GM21423 (cell line): ENCODE measurements around the gene KCNQ1.

ENCODE experiments used
- ATAC-seq: cut with Tn5 transposase; IDR thresholded peaks from one replicate; pipeline ENCODE4 v1.9.1; 2021; ENCODE audit warnings: mild to moderate bottlenecking, moderate library complexity; ENCODE audit not compliant: unreplicated experiment

KCNQ1 gene

GRCh38 chr11:2542406-2542805 is 97.6 kb downstream of the KCNQ1 start:
- ATAC-seq: no peak

GRCh38 chr11:2547806-2548205 is 103.0 kb downstream of the KCNQ1 start:
- ATAC-seq: no peak

- ATAC-seq: no peak
These were observed 103.8 kb downstream of the KCNQ1 start for GRCh38 chr11:2548596-2548995.

DNA sequence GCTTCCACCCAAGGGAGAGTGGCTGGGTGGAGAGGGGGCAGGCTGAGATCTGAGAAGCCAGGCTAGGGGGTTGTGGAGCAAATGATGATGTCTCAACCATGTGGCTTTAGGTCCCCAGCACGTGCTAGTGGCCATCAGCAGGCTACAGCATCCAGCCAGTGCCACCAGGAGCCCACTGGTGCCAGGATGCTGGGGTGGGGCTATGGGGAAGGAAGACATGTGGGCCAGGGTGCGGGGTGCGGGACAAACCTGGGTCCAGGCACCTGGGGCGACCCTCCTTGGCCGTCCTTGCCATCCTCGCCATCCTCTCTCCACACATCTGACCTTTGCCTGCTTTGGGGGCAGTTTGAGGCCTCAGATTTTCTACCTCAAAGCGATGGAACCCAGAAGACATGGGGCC is 104.3 kb downstream of the KCNQ1 start:
- ATAC-seq: no peak

GRCh38 chr11:2549491-2549875 is 104.7 kb downstream of the KCNQ1 start:
- ATAC-seq: no peak

GRCh38 chr11:2549876-2550605 is 105.2 kb downstream of the KCNQ1 start:
- no peak for ATAC-seq

DNA sequence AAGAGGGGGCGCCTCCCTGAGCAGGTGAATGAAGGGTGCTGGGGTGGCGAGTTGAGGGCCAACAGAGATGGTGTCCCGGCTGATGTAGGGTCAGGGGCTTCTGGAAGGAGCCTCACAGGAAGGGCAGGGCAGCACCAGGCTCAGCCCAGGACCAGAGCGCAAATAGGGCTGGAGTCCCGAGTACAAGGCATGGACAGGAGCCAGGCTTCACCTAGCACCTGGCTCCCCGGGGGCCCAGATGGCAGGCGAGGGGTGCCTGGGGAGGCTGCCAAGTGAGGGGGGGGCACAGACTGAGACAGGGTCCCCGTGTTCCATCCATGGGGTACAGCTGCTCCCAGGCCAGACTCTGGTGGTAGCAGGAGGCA is 105.8 kb downstream of the KCNQ1 start:
- no peak for ATAC-seq

GRCh38 chr11:2551131-2551530 is 106.3 kb downstream of the KCNQ1 start:
- ATAC-seq: no peak

DNA sequence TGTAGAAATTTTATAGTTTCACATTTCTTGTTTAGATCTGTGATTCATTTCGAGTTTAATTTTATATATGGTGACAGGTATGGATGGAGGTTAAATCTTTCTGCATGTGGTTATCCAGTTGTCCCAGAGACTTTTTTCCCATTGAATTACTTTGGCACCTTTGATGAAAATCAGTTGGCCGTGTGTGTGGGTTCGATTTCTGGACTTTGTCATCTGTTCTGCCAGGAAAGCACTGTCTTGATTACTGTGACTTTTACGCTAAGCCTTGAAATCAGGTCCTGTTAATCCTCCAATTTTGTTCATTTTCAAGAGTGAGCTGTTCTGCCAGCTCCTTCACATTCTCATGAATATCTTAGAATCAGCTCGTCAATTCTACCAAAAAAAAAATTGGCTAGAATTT is 107.4 kb downstream of the KCNQ1 start:
- no peak for ATAC-seq

DNA sequence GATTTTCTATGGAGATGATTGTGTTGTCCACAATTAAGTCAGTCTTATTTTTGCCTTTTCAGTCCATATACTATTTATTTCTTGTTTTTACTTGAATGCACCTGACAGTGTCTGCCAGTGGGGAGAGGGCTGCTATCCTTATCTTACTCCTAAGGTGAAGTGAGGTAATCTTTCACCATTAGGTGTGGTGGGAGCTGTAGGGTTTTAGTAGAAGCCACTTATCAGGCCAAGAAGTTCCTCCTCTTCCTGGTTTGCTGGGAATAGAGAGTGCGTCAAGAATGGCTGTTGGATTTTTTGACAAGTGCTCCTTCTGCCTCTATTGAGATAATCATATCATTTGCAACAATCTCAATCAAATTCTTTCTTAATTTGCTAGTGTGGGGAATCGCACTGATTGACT is 108.4 kb downstream of the KCNQ1 start:
- no peak for ATAC-seq

DNA sequence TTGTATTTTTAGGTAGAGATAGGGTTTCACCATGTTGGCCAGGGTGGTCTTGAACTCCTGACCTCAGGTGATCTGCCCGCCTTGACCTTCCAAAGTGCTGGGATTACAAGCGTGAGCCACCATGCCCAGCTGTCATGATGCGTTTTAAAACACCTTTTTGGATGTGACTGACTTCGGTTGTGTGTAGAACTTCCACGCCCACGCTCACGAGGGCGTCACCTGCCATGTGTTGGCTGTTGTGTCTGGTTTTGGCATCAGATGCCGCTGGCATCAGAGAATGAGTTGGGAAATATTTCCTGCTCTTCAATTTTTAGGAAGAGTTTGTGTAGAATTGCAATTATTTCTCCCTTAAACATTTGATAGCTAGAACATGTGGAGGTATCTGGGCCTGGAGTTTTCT is 109.1 kb downstream of the KCNQ1 start:
- ATAC-seq: no peak

GRCh38 chr11:2554338-2555207 is 109.8 kb downstream of the KCNQ1 start:
- no peak for ATAC-seq

DNA sequence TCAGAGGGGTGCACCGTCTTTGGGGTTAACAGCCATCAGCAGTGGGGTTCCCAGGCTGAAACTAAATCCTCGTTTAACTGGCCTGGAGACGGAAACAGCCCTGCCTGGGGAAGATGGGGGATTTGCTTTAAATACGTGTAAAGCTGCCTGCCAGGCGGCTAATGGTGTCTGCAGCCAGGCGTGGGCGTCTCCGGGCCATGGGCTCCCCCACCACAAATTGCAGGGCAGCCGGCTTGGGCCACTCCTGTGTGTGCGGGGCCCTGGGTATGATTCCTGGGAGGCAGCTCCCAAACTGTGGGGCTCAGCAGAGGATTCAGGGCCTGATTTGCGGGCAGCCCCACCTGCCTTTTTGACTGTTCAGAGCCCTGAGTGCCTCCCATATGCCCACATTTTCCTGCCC is 110.5 kb downstream of the KCNQ1 start:
- no peak for ATAC-seq

GRCh38 chr11:2555891-2556290 is 111.1 kb downstream of the KCNQ1 start:
- no peak for ATAC-seq

DNA sequence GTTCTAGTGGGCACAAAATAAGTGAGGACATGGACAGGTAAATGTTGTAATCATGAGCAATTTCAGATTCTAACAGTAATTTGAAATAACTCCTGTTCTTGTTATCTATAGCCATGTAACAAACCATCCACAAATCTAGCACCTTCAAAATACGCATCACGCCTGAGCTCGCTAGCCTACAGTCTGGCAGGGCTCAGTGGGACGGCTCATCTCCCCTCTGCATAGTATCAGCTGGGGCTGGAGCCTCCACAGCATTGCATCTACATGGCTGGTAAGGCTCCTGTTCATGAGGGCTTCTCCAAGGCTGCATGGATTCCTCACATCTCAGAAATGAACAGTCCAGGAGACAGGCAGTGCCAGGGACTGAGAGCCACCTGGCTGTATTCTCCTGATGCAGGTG is 112.6 kb downstream of the KCNQ1 start:
- ATAC-seq: no peak

GRCh38 chr11:2558397-2558796 is 113.6 kb downstream of the KCNQ1 start:
- ATAC-seq: no peak

- no peak for ATAC-seq
These were observed 114.2 kb downstream of the KCNQ1 start for GRCh38 chr11:2558861-2559526.

DNA sequence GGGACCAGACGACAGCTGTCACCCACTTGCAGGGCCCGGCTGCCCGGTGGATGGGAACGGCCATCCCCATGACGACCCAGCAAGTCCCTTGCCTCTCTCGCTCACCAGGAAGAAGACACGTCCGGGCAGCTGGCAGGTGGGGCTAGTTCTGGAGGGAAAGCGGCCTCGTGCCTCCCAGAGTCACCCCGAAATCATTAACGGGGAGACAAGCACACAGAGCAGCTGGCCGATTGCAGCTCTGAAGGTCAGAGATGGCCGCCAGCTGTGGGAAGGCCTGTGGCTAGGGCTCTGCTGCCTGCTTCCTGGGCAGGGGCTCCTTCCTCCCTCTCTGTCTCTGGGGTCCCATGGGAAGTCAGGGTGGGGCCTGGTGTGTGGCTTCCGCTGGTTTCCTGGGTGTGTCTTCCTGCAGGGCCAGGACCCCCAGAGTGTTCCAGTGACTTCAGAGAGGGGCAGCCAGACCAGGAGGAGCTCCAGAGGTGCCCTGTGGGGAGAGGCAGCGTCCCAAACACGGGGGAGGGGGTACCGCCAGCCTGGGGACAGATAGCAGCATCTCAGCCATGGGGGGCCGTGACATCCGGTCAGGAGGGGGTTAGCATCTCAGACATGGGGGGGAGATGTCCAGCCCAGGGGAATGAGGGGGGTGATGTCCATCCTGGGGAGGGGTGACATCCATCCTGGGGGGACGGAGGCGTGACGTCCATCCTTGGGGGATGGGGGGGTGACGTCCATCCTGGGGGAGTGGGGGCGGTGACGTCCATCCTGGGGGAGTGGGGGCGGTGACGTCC is 114.9 kb downstream of the KCNQ1 start:
- no peak for ATAC-seq

- no peak for ATAC-seq
These were observed 117.1 kb downstream of the KCNQ1 start for GRCh38 chr11:2561696-2562581.

GRCh38 chr11:2562890-2563212 is 118.0 kb downstream of the KCNQ1 start:
- ATAC-seq: no peak
